GM10266 (cell line): Measurements from ENCODE around the gene RFLNA.

Experiments used
- DNase-seq: peaks from one replicate; pipeline ENCODE4 v3.0.0; 2012; ENCODE audit errors: extremely low spot score
- TF ChIP-seq, protein P1 (sequence below): IDR thresholded peaks from 2 replicates; pipeline ENCODE4 v1.5.1; 2012; ENCODE audit warnings: mild to moderate bottlenecking, low read depth; ENCODE audit not compliant: control insufficient read depth, insufficient read depth; ENCODE audit errors: missing control alignments

The RFLNA gene

DNA sequence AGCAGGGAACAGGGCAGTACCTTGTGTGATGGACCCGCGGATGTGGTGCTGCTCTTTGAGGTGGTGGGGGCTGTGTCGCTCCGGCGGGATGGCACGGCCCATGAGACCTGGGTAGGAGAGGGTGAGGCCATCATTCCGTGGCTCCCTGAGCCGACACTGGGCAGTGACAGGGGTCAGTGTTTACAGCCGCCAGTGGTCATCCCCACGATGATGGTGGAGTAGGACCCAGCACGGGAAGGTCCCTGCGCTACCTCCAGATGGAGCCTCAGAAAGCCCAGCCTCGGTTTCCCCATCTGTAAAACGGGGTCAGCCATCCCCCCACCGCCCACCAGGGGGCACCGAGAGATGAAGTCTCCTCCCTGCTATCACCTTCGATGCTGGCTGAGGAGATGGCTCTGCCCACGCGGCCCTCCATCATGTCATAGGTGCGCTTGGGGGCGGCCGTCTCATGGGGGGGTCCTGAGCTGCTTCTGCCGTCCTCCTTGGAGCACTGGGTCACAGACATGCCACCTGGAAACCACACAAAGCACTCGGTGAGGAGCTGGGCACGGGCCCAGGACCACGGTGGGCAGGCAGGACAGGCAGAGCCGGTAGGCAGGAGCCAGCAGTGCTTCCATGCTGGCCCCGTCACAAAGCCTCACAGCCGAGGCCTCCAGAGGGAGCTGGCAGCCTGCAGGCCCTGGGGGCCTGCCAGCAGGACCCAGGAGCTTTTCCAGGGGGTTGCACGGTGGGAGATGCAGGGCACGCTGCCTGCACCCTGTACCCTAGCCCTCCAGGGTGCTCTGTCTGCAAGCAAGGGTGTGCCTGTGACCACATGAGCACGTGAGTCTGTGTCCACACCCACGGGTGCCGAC, 53.1 kb downstream of the RFLNA start:
- DNase-seq, result no peak
- TF ChIP-seq, protein P1, sequence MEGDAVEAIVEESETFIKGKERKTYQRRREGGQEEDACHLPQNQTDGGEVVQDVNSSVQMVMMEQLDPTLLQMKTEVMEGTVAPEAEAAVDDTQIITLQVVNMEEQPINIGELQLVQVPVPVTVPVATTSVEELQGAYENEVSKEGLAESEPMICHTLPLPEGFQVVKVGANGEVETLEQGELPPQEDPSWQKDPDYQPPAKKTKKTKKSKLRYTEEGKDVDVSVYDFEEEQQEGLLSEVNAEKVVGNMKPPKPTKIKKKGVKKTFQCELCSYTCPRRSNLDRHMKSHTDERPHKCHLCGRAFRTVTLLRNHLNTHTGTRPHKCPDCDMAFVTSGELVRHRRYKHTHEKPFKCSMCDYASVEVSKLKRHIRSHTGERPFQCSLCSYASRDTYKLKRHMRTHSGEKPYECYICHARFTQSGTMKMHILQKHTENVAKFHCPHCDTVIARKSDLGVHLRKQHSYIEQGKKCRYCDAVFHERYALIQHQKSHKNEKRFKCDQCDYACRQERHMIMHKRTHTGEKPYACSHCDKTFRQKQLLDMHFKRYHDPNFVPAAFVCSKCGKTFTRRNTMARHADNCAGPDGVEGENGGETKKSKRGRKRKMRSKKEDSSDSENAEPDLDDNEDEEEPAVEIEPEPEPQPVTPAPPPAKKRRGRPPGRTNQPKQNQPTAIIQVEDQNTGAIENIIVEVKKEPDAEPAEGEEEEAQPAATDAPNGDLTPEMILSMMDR, result peak; percentile 55

DNA sequence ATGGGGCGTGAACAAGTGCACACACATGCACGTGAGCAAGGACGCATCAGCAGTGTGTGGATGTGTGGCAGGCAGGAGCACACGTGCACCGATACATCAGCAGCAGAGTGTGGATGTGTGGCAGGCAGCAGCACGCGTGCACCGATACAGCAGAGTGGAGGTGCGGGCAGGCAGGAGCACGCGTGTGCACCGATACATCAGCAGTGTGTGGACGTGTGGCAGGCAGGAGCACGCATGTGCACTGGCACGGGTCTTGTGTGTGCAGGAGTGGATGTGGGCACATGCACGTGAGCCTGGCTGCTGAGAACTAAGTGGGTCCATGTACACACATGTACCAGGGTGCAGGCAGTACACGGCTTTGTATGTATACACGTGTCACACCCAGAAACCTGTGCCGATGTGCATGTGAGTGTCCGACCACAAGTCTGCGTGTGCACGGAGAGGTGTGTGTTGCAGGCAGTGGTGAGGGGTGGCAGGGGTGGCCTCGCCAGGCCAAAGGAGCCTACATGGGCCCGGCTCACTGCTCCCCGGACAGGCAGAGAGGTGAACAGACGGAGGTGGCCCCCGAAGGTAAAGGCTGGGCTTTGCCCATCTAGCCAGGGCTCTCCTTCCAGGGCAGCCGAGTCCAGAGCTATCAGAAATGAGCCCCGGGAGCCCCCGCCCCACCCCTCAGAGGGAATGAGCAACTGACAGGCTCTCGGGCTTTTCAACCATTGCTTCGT, 53.9 kb downstream of the RFLNA start:
- TF ChIP-seq, protein P1, result no peak
- no peak for DNase-seq

DNA sequence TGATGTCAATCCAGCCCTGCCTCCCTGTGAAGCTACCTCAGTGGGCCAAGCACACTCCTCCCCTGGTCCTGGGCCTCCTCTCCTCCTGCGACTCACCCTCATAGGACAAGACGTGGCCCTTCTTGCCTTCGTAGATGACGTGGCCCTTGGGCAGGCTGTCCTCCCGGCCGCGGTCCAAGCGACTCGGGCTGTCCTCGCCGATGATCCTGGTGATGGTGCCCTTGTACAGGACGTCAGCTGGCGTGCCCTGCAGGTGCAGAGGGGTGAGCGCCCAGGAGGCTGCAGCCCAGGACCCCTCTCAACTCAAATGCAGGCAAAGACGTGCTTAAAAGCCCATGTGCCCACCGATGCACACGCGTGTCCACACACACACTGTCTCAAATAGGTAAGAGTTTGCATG, 55.6 kb downstream of the RFLNA start:
- DNase-seq, result no peak
- TF ChIP-seq, protein P1, result no peak

DNA sequence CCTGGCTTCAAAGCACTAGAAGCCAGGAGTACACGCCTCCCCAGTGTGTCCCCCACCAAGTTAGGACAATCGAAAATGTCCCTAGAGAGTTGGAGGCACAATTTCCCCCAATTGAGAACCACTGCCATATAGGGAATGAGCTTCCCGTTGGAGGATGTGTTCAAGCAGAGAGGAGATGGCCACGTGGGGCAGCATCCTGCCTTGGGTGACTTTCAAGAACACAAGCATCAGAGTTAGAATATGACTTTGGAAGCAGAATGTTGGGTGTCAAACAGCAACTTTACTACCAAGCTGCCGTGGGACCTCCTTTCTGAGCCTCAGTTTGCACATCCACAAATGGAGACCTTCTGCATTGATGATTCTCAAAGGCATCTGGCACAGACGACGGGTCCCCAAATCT, 56.5 kb downstream of the RFLNA start:
- TF ChIP-seq, protein P1, result no peak
- DNase-seq, result no peak

DNA sequence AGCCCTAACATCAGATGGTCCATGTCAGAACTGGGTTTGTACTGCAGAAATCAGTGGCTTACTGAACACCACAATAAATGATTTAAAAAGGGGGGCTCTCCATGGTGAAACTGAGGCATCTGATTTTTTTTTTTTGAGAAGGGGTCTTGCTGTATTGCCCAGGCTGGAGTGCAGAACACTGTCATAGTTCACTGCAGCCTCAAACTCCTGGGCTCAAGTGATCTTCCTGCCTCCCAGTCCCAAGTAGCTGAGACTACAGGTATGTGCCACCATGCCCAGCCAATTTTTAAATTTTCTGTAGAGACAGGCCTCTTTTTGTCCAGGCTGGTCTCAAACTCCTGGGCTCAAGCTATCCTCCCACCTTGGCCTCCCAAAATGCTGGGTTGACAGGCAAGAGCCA, 57.4 kb downstream of the RFLNA start:
- TF ChIP-seq, protein P1, result no peak
- no peak for DNase-seq

DNA sequence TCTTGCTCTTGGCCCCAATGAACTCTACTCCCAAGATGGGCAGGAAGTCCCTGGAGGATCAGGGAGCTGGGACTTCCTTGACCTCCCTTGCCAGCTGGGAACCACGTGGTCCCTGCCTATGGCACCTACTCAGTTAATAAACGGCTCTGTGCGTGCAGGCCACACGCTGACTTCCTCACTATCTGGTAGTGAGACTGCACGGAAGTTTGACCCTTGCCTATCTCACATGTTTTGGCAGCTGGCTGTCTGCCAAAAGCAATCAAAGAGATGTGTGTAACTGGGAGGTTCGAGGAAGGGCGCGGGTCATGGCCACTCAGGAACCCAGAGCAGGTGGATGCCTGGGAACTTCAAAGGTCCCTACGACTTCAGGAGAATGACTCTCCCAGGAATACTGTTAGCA, 57.9 kb downstream of the RFLNA start:
- no peak for DNase-seq
- TF ChIP-seq, protein P1, result no peak

DNA sequence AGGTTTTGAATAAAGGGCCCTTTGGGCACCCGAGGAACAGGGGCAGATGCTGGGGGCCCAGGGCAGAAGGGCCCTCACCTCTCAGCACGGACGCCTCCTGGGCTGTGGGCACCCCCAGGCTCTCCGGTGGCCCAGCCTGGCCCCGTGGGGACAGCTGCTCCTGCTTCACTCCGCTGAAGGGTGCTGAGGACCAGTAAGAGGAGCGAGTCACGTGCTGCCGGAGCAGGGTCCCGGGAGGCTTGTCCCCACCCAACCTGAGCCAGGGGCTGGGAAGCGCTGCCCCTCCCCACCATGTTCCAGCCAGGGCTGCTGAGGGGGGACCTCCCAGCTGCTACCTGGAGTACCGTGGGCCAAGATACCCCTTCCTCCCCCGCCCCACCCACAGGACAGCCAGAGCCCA, 59.5 kb downstream of the RFLNA start:
- DNase-seq, result no peak
- TF ChIP-seq, protein P1, result no peak
